Loucy (cell line): Measurements from ENCODE around the gene ENPP1.

ENCODE experiments used
- H2AFZ ChIP-seq: fragments of 200-600 bp; sonication (generic); 2 replicates; pipeline ENCODE4 v1.6.0; 2016; ENCODE audit warnings: antibody characterized with exemption, mild to moderate bottlenecking, low read length, moderate library complexity
- H3F3A ChIP-seq: fragments of 200-600 bp; 2 replicates; pipeline ENCODE4 v1.6.0; 2016; ENCODE audit warnings: antibody characterized with exemption, low read depth, mild to moderate bottlenecking
- H3K27me3 ChIP-seq: fragments of 200-600 bp; sonication (generic); 2 replicates; pipeline ENCODE4 v1.6.1; 2014; ENCODE audit warnings: low read length, mild to moderate bottlenecking; ENCODE audit not compliant: insufficient read depth, poor library complexity, severe bottlenecking
- H3K36me3 ChIP-seq: fragments of 200-600 bp; sonication (generic); 2 replicates; pipeline ENCODE4 v1.6.1; 2016; ENCODE audit warnings: low read length; ENCODE audit not compliant: insufficient read depth
- H3K4me1 ChIP-seq: fragments of 200-600 bp; sonication (generic); 2 replicates; pipeline ENCODE4 v1.5.1; 2014; ENCODE audit warnings: low read length, mild to moderate bottlenecking; ENCODE audit not compliant: insufficient read depth, poor library complexity, severe bottlenecking
- H3K4me2 ChIP-seq: fragments of 200-600 bp; sonication (generic); 2 replicates; pipeline ENCODE4 v1.6.0; 2014; ENCODE audit warnings: antibody characterized with exemption, low read length, low read depth, mild to moderate bottlenecking; ENCODE audit not compliant: poor library complexity, severe bottlenecking
- H3K4me3 ChIP-seq: fragments of 200-600 bp; sonication (generic); 2 replicates; pipeline ENCODE4 v1.5.1; 2014; ENCODE audit warnings: low read length, mild to moderate bottlenecking, mixed read lengths; ENCODE audit not compliant: poor library complexity, severe bottlenecking
- H3K79me2 ChIP-seq: fragments of 200-600 bp; sonication (generic); 2 replicates; pipeline ENCODE4 v1.6.1; 2014; ENCODE audit warnings: low read length; ENCODE audit not compliant: insufficient read depth
- H3K9ac ChIP-seq: fragments of 200-600 bp; sonication (generic); 2 replicates; pipeline ENCODE4 v1.6.0; 2014; ENCODE audit warnings: mild to moderate bottlenecking, low read depth, low read length, moderate library complexity; ENCODE audit not compliant: poor library complexity, severe bottlenecking
- H3K9me2 ChIP-seq: fragments of 200-600 bp; sonication (generic); replicated peaks from 2 replicates; pipeline ENCODE4 v1.6.1; 2016; ENCODE audit warnings: low read depth, low read length, mixed read lengths
- H3K9me3 ChIP-seq: fragments of 200-600 bp; sonication (generic); 2 replicates; pipeline ENCODE4 v1.6.1; 2014; ENCODE audit warnings: mild to moderate bottlenecking, antibody characterized with exemption, low read length, low read depth; ENCODE audit not compliant: insufficient read depth
- H4K20me1 ChIP-seq: fragments of 200-600 bp; sonication (generic); 2 replicates; pipeline ENCODE4 v1.6.0; 2014; ENCODE audit warnings: antibody characterized with exemption, low read length, mild to moderate bottlenecking; ENCODE audit not compliant: insufficient read depth, poor library complexity, severe bottlenecking
- EZH2phosphoT487 ChIP-seq: fragments of 200-600 bp; IDR thresholded peaks from 2 replicates; pipeline ENCODE4 v1.6.1; 2018; ENCODE audit warnings: antibody characterized with exemption, mild to moderate bottlenecking, moderate library complexity, borderline replicate concordance
- TF ChIP-seq, protein P1 (sequence below): fragments of 200-600 bp; sonication (generic); conservative IDR thresholded peaks from 2 replicates; pipeline ENCODE4 v1.5.1; 2014; ENCODE audit warnings: mild to moderate bottlenecking, antibody characterized with exemption, low read length

Gene ENPP1

DNA sequence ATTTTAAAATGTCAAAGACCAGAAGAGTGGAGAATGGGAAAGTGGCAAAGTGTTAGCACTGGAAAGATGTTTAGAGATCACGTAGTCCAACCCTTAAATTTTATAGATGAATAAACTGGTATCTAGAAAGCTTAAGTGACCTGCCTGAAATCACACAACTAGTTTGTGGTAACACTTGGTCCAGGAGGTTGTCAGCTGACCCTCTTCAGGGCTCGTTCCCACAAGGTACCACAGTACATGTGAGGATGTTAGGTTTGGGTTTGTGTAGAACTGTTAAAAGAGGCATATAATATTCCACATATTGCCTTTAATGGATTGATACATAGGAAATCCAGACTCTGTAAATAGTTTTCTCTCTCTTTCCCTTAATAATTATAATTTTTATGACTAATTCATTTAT is 39.1 kb downstream of the ENPP1 start:
- no peaks in the 10 kb centered on the region for H4K20me1 ChIP-seq
- no peak overlapping the region for H3K9ac ChIP-seq
- H3K27me3 ChIP-seq, result peaks cover 9% of the 10 kb centered on the region
- no peaks in the 10 kb centered on the region for H3K9me2 ChIP-seq
- no peak overlapping the region for H3K4me3 ChIP-seq
- no peak overlapping the region for H2AFZ ChIP-seq
- H3K79me2 ChIP-seq, result no peaks in the 10 kb centered on the region
- H3K4me1 ChIP-seq, result no peaks in the 10 kb centered on the region
- no peak overlapping the region for H3K4me2 ChIP-seq
- no peaks in the 10 kb centered on the region for H3F3A ChIP-seq
- no peaks in the 10 kb centered on the region for H3K9me3 ChIP-seq
- H3K36me3 ChIP-seq, result no peaks in the 10 kb centered on the region
- no peak for TF ChIP-seq EZH2phosphoT487
- TF ChIP-seq, protein P1, sequence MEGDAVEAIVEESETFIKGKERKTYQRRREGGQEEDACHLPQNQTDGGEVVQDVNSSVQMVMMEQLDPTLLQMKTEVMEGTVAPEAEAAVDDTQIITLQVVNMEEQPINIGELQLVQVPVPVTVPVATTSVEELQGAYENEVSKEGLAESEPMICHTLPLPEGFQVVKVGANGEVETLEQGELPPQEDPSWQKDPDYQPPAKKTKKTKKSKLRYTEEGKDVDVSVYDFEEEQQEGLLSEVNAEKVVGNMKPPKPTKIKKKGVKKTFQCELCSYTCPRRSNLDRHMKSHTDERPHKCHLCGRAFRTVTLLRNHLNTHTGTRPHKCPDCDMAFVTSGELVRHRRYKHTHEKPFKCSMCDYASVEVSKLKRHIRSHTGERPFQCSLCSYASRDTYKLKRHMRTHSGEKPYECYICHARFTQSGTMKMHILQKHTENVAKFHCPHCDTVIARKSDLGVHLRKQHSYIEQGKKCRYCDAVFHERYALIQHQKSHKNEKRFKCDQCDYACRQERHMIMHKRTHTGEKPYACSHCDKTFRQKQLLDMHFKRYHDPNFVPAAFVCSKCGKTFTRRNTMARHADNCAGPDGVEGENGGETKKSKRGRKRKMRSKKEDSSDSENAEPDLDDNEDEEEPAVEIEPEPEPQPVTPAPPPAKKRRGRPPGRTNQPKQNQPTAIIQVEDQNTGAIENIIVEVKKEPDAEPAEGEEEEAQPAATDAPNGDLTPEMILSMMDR, result no peak

DNA sequence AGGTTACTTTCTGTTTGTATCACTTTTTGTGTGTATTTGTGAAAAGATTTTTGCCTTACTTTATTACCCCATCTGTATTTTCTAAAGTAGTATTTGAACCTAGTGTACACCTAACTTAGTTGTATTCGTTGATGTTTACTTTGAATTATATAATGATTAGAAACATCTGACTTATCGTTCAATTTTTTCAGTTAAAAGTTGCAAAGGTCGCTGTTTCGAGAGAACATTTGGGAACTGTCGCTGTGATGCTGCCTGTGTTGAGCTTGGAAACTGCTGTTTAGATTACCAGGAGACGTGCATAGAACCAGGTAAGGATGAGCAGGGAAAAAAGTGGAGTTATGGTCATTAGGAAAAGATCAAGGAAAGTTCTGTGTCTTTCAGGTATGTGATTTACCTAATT is 42.0 kb downstream of the ENPP1 start:
- H3K79me2 ChIP-seq, result no peaks in the 10 kb centered on the region
- no peaks in the 10 kb centered on the region for H3K9me2 ChIP-seq
- H3K36me3 ChIP-seq, result no peaks in the 10 kb centered on the region

DNA sequence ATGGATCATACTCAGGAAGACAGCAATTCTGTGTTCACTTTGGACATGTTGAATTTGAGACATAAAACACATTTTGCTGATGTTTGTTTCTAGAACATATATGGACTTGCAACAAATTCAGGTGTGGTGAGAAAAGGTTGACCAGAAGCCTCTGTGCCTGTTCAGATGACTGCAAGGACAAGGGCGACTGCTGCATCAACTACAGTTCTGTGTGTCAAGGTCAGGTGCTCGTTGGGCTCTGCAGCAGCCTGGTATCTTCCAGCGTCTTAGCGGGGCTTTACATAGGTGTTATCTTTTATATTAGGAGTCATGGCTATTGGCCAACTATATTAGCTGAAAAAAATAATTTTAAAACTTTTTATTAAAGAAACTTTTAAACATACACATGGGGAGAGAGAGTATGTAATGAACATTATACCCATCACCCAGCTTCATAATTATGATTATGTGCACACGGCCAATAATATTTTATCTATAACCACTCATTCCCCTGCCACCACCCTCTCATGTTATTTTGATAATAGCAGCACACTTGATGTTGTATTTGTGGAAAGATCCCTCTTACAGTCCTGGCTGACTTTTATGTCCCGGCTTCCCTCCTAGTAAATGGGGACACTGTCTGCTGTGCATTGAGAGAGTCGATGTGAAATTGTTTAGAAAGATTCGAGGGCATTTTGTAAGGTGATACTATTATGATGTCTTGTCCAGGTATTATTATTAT is 43.4 kb downstream of the ENPP1 start:
- H3K4me3 ChIP-seq, result no peak overlapping the region
- TF ChIP-seq, protein P1, result no peak
- TF ChIP-seq EZH2phosphoT487, result no peak
- H3K9ac ChIP-seq, result no peak overlapping the region
- no peak overlapping the region for H3K4me2 ChIP-seq
- H3K79me2 ChIP-seq, result no peaks in the 10 kb centered on the region
- no peaks in the 10 kb centered on the region for H4K20me1 ChIP-seq
- no peaks in the 10 kb centered on the region for H3K9me2 ChIP-seq
- no peaks in the 10 kb centered on the region for H3F3A ChIP-seq
- H3K36me3 ChIP-seq, result no peaks in the 10 kb centered on the region
- no peaks in the 10 kb centered on the region for H3K4me1 ChIP-seq
- H2AFZ ChIP-seq, result no peak overlapping the region
- H3K9me3 ChIP-seq, result no peaks in the 10 kb centered on the region
- H3K27me3 ChIP-seq, result no peaks in the 10 kb centered on the region

More for the DNA sequence above, 42.0 kb downstream of the ENPP1 start:
- Histone ChIP-seq H3K9me3 (no peaks in the 10 kb centered on the region), H3F3A (no peaks in the 10 kb centered on the region), H2AFZ (no peak overlapping the region), H3K4me1 (no peaks in the 10 kb centered on the region), H3K4me3 (no peak overlapping the region), H4K20me1 (no peaks in the 10 kb centered on the region), H3K27me3 (no peaks in the 10 kb centered on the region), H3K9ac (no peak overlapping the region), H3K4me2 (no peak overlapping the region)
- no peak for TF ChIP-seq EZH2phosphoT487
- TF ChIP-seq, protein P1, result no peak
